WTC11 (cell line): ENCODE measurements around the gene KNDC1. TPM values are rescaled to one million over a fixed set of nuclear protein-coding genes. Genes with fewer than 3 reads are reported as not detected.
"Not testable (repeated sequence)": the region's sequence is repeated elsewhere in the genome, so short reads cannot be mapped to it uniquely, and the experiment has no call there.

Experiments used
- ATAC-seq: fragments of 200-7000 bp; cut with Tn5 transposase; 2 replicates; pipeline ENCODE4 v1.10.0; 2021; ENCODE audit warnings: mild to moderate bottlenecking, moderate library complexity
- CTCF ChIA-PET: fragments of 300-600 bp; sonication (Branson Sonifier 250); formaldehyde crosslinking; loops from one replicate; lab custom pipeline; 2021; ENCODE audit warnings: antibody characterized with exemption; lab: Charles Lee
- POLR2A ChIA-PET: fragments of 350-600 bp; sonication (Branson Sonifier 250); formaldehyde crosslinking; loops from one replicate; lab custom pipeline; 2021; ENCODE audit warnings: antibody characterized with exemption; lab: Charles Lee
- DNase-seq: peaks from one replicate; pipeline ENCODE4 v3.0.0; 2021; ENCODE audit warnings: low spot score
- H3K27ac Mint-ChIP-seq: 2 replicates; pipeline ENCODE4 v1.8.0; 2021; ENCODE audit warnings: mixed read lengths
- H3K27me3 Mint-ChIP-seq: 2 replicates; pipeline ENCODE4 v1.8.0; 2021; ENCODE audit warnings: low read depth, mild to moderate bottlenecking, moderate library complexity, mixed read lengths
- H3K36me3 Mint-ChIP-seq: 2 replicates; pipeline ENCODE4 v1.8.0; 2021; ENCODE audit warnings: mixed read lengths
- H3K4me1 Mint-ChIP-seq: 2 replicates; pipeline ENCODE4 v1.8.0; 2022; ENCODE audit warnings: mixed read lengths
- H3K4me3 Mint-ChIP-seq: 2 replicates; pipeline ENCODE4 v1.8.0; 2021; ENCODE audit warnings: mild to moderate bottlenecking, moderate library complexity, mixed read lengths
- H3K9me3 Mint-ChIP-seq: 2 replicates; pipeline ENCODE4 v1.8.0; 2021; ENCODE audit warnings: mixed read lengths
- CREM ChIP-seq: sonication (generic); formaldehyde crosslinking; IDR thresholded peaks from 2 replicates; pipeline ENCODE4 v1.8.1; 2022; ENCODE audit warnings: mild to moderate bottlenecking, missing genetic modification reagents, moderate library complexity
- ERG ChIP-seq: fragments of 250-450 bp; sonication (Bioruptor Pico); IDR thresholded peaks from 2 replicates; pipeline ENCODE4 v1.8.0; 2021; ENCODE audit warnings: mild to moderate bottlenecking
- IRF1 ChIP-seq: sonication (generic); formaldehyde crosslinking; IDR thresholded peaks from 2 replicates; pipeline ENCODE4 v1.8.0; 2023; ENCODE audit warnings: missing genetic modification reagents
- MYBL2 ChIP-seq: sonication (generic); formaldehyde crosslinking; IDR thresholded peaks from 2 replicates; pipeline ENCODE4 v1.8.1; 2023; ENCODE audit warnings: mild to moderate bottlenecking, moderate library complexity, missing genetic modification reagents
- SOX15 ChIP-seq: fragments of 250-450 bp; sonication (Bioruptor Pico); IDR thresholded peaks from 2 replicates; pipeline ENCODE4 v1.9.0; 2021; ENCODE audit warnings: mild to moderate bottlenecking
- SP1 ChIP-seq: sonication (generic); formaldehyde crosslinking; conservative IDR thresholded peaks from 2 replicates; pipeline ENCODE4 v1.8.1; 2022; ENCODE audit warnings: missing genetic modification reagents
- TP53 ChIP-seq: sonication (generic); formaldehyde crosslinking; IDR thresholded peaks from 2 replicates; pipeline ENCODE4 v1.8.1; 2023; ENCODE audit warnings: mild to moderate bottlenecking, missing genetic modification reagents
- USF2 ChIP-seq: sonication (generic); formaldehyde crosslinking; IDR thresholded peaks from 2 replicates; pipeline ENCODE4 v1.8.1; 2023; ENCODE audit warnings: mild to moderate bottlenecking, missing genetic modification reagents, moderate library complexity
- ZBTB21 ChIP-seq: sonication (generic); formaldehyde crosslinking; IDR thresholded peaks from 2 replicates; pipeline ENCODE4 v1.8.1; 2023; ENCODE audit warnings: mild to moderate bottlenecking, missing genetic modification reagents, borderline replicate concordance
- ZNF317 ChIP-seq: sonication (generic); formaldehyde crosslinking; IDR thresholded peaks from 2 replicates; pipeline ENCODE4 v1.8.1; 2023; ENCODE audit warnings: low read depth, mild to moderate bottlenecking, moderate library complexity, missing genetic modification reagents, borderline replicate concordance
- total RNA-seq: library from RNA; stranded (reverse); gene quantifications from 3 replicates; pipeline ENCODE4 v1.2.3, GENCODE V29; 2021
- TF ChIP-seq, protein P1 (sequence below): fragments of 250-450 bp; sonication (Bioruptor Pico); IDR thresholded peaks from 2 replicates; pipeline ENCODE4 v1.9.0; 2021; ENCODE audit warnings: mild to moderate bottlenecking
- TF ChIP-seq, protein P2 (sequence below): sonication (generic); formaldehyde crosslinking; IDR thresholded peaks from 2 replicates; pipeline ENCODE4 v1.8.1; 2023; ENCODE audit warnings: mild to moderate bottlenecking, moderate library complexity, missing genetic modification reagents

The KNDC1 gene
- total RNA-seq, 1 experiment from 2014 or later = 26.6 TPM

GRCh38 chr10:133219782-133220181 lies 59.8 kb downstream of the KNDC1 start:
- peak overlapping the region; percentile 30; the same call in 1 of the 2 replicates for H3K4me3 Mint-ChIP-seq
- no peaks in the 10 kb centered on the region for H3K27me3 Mint-ChIP-seq
- peak; percentile 78 for DNase-seq
- TF ChIP-seq USF2 (CRISPR knock-in tag) (0 out of 2 replicates have a peak, but pooled peaks have one; percentile 16), ZNF317 (CRISPR knock-in tag) (no peak), TP53 (CRISPR knock-in tag) (peak; percentile 56; the same call in 1 of the 2 replicates), ZBTB21 (peak; percentile 44; the same call in 1 of the 2 replicates), SOX15 (CRISPR knock-in tag) (no peak), SP1 (0 out of 2 replicates have a peak, but pooled peaks have one; percentile 38)
- peaks cover 13% of the 10 kb centered on the region for H3K4me1 Mint-ChIP-seq
- POLR2A ChIA-PET = interaction anchor here (0.6 kb wide), 1 partner anchor 146 kb away, joined by 9 read pairs; no protein-coding TSS in a partner anchor
- H3K36me3 Mint-ChIP-seq = peaks cover 10% of the 10 kb centered on the region; the same call in 1 of the 2 replicates
- CTCF ChIA-PET = interaction anchor here (0.9 to 1.6 kb wide), 6 partner anchors 14 to 281 kb away, joined by 3 to 7 read pairs (median 4); partner anchors contain the start of gene ADAM8
- no peak overlapping the region for H3K27ac Mint-ChIP-seq
- peak; percentile 87 for ATAC-seq
- H3K9me3 Mint-ChIP-seq = no peaks in the 10 kb centered on the region

DNA sequence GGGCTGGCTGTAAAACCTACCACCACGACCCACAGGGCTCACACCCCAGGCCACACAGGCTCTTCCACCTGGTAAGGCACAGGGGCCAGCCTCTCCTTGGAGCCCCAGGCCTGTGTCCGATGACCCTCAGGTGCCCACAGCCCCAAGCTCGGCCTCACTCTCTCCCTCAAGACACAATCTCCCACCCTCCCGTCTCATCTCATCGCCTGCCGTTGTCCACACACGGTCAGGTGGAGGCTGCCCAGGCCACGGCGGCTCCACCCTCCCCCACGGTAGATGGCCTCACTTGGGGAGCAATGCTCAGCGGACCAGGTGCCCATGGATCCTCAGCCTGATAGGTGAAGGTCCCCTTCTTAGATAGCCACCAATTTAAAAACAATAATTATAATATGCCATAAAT lies 61.3 kb downstream of the KNDC1 start:
- Mint-ChIP-seq H3K4me1 (peaks cover 22% of the 10 kb centered on the region), H3K9me3 (no peaks in the 10 kb centered on the region), H3K27ac (peak overlapping the region; percentile 82), H3K4me3 (peak overlapping the region; percentile 24; the same call in 1 of the 2 replicates), H3K27me3 (no peaks in the 10 kb centered on the region), H3K36me3 (0 out of 2 replicates have a peak, but pooled peaks cover 4% of the 10 kb centered on the region)
- no peak for ATAC-seq
- DNase-seq = no peak
- ChIA-PET CTCF (no interaction called here), POLR2A (no interaction called here)
- TF ChIP-seq CREM (CRISPR knock-in tag) = no peak
- TF ChIP-seq IRF1 (CRISPR knock-in tag) = no peak
- no peak for TF ChIP-seq MYBL2 (CRISPR knock-in tag)
- TF ChIP-seq, protein P1, sequence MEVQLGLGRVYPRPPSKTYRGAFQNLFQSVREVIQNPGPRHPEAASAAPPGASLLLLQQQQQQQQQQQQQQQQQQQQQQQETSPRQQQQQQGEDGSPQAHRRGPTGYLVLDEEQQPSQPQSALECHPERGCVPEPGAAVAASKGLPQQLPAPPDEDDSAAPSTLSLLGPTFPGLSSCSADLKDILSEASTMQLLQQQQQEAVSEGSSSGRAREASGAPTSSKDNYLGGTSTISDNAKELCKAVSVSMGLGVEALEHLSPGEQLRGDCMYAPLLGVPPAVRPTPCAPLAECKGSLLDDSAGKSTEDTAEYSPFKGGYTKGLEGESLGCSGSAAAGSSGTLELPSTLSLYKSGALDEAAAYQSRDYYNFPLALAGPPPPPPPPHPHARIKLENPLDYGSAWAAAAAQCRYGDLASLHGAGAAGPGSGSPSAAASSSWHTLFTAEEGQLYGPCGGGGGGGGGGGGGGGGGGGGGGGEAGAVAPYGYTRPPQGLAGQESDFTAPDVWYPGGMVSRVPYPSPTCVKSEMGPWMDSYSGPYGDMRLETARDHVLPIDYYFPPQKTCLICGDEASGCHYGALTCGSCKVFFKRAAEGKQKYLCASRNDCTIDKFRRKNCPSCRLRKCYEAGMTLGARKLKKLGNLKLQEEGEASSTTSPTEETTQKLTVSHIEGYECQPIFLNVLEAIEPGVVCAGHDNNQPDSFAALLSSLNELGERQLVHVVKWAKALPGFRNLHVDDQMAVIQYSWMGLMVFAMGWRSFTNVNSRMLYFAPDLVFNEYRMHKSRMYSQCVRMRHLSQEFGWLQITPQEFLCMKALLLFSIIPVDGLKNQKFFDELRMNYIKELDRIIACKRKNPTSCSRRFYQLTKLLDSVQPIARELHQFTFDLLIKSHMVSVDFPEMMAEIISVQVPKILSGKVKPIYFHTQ = no peak
- TF ChIP-seq ZNF317 (CRISPR knock-in tag) = no peak
- TF ChIP-seq, protein P2, sequence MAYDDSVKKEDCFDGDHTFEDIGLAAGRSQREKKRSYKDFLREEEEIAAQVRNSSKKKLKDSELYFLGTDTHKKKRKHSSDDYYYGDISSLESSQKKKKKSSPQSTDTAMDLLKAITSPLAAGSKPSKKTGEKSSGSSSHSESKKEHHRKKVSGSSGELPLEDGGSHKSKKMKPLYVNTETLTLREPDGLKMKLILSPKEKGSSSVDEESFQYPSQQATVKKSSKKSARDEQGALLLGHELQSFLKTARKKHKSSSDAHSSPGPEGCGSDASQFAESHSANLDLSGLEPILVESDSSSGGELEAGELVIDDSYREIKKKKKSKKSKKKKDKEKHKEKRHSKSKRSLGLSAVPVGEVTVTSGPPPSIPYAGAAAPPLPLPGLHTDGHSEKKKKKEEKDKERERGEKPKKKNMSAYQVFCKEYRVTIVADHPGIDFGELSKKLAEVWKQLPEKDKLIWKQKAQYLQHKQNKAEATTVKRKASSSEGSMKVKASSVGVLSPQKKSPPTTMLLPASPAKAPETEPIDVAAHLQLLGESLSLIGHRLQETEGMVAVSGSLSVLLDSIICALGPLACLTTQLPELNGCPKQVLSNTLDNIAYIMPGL (CRISPR knock-in tag) = no peak
- TF ChIP-seq ERG (CRISPR knock-in tag) = no peak

- H3K36me3 Mint-ChIP-seq, H3K27me3 Mint-ChIP-seq, POLR2A ChIA-PET, DNase-seq, ATAC-seq, H3K4me3 Mint-ChIP-seq, CTCF ChIA-PET, H3K27ac Mint-ChIP-seq, H3K9me3 Mint-ChIP-seq: not testable (repeated sequence)
- peaks cover 26% of the 10 kb centered on the region for H3K4me1 Mint-ChIP-seq
Observed at GRCh38 chr10:133221756-133222155, 61.7 kb downstream of the KNDC1 start.
